ENCODE measurements around the gene SEMA5B.

SEMA5B gene

GRCh38 chr3:122982216-122983185, 45.1 kb downstream of the SEMA5B start:
- DNase-seq (ENCODE audit: low read depth), result no peak
- TF ChIP-seq, protein P1, sequence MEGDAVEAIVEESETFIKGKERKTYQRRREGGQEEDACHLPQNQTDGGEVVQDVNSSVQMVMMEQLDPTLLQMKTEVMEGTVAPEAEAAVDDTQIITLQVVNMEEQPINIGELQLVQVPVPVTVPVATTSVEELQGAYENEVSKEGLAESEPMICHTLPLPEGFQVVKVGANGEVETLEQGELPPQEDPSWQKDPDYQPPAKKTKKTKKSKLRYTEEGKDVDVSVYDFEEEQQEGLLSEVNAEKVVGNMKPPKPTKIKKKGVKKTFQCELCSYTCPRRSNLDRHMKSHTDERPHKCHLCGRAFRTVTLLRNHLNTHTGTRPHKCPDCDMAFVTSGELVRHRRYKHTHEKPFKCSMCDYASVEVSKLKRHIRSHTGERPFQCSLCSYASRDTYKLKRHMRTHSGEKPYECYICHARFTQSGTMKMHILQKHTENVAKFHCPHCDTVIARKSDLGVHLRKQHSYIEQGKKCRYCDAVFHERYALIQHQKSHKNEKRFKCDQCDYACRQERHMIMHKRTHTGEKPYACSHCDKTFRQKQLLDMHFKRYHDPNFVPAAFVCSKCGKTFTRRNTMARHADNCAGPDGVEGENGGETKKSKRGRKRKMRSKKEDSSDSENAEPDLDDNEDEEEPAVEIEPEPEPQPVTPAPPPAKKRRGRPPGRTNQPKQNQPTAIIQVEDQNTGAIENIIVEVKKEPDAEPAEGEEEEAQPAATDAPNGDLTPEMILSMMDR (IDR thresholded peaks at IDR 0.05; ENCODE audit: control insufficient read depth, insufficient read depth, low read depth, low read length, missing control alignments), result no peak
- no peak overlapping the region for H3K4me3 ChIP-seq (ENCODE audit: control insufficient read depth, low read depth, low read length)

DNA sequence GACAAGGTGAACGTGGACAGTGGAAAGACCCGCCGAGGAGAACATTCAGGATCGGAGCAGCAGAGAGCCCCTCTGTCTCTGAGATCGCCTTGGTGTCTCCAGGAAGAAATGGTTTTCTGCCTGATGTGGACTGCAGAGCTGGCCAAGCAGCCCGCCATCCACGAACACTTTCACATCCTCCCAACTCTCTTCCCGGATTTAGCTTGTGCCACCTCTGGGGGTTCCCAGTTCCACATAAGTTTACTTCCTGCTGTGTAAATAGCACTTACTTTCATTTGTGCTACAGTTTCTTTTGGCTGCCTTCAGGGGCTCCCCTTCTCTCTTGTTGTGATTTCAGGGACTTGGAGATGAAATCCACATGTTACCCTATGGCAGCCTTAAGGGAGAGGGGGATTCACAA, 48.4 kb downstream of the SEMA5B start:
- H3K4me3 ChIP-seq (ENCODE audit: control insufficient read depth, low read depth, low read length), result no peak overlapping the region
- TF ChIP-seq, protein P1 (IDR thresholded peaks at IDR 0.05; ENCODE audit: control insufficient read depth, insufficient read depth, low read depth, low read length, missing control alignments), result no peak
- no peak for DNase-seq (ENCODE audit: low read depth)

DNA sequence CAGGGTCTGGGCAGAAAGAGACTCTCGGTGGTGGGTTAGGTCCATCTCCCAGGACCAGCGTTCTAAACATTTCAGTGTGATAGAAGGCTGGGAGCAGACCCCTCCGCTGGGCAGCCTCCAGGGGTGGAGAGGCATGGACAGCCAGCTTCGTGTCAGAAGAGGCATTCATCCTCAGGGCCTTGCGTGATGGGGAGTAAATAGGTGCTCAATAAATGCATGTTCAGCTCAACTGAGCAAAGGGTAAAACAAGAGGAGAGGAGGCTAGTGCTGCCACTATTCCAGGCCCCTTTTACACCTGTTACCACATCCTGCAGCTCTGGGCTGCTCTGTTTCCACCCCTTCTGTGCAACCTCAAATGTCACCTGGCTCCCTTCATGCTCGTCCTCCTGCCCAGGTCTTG, 49.0 kb downstream of the SEMA5B start:
- no peak overlapping the region for H3K4me3 ChIP-seq (ENCODE audit: control insufficient read depth, low read depth, low read length)
- TF ChIP-seq, protein P1 (IDR thresholded peaks at IDR 0.05; ENCODE audit: control insufficient read depth, insufficient read depth, low read depth, low read length, missing control alignments), result no peak

GRCh38 chr3:122977746-122978466, 49.7 kb downstream of the SEMA5B start:
- TF ChIP-seq, protein P1 (IDR thresholded peaks at IDR 0.05; ENCODE audit: control insufficient read depth, insufficient read depth, low read depth, low read length, missing control alignments), result no peak
- no peak overlapping the region for H3K4me3 ChIP-seq (ENCODE audit: control insufficient read depth, low read depth, low read length)
- no peak for DNase-seq (ENCODE audit: low read depth)

More for the DNA sequence above, 49.0 kb downstream of the SEMA5B start:
- no peak for DNase-seq (ENCODE audit: low read depth)

GRCh38 chr3:122975924-122976293, 51.7 kb downstream of the SEMA5B start:
- H3K4me3 ChIP-seq (ENCODE audit: control insufficient read depth, low read depth, low read length), result no peak overlapping the region
- no peak for DNase-seq (ENCODE audit: low read depth)
- TF ChIP-seq, protein P1 (IDR thresholded peaks at IDR 0.05; ENCODE audit: control insufficient read depth, insufficient read depth, low read depth, low read length, missing control alignments), result no peak

DNA sequence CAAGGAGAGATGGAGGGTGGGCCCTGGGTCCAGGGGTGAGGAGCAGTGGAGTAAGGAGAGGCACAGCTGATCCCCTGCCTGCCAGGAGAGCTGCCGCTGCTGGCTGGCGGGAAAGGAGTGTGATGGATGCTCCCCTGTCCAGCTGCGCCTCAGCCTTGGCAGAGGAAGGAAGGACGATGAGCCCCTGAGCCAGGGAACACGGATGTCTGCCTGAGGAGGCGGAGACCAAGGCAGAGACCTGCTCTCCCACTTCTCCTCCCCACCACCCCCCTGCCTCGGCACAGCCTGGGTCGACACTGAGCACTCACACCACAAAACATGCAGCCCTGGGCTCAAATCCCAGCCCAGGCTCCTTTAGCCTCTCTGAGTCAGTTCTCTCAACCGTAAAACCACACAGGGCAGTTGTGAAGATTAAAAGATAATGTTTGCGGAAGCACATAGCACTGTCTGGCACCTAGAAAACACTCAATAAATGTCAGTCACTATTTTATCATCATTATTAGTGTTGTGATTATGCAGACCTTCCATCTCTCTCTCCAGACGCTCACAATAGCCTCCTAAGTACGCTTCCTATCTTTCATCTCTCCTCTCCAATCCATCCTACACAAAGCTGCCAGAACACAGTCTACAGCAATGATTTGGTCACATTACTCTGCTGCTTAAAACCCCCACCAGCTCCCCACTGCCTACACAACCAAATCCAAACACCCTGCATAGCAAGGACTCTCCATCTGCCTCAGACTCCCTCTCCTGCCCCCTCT, 52.2 kb downstream of the SEMA5B start:
- TF ChIP-seq, protein P1 (IDR thresholded peaks at IDR 0.05; ENCODE audit: control insufficient read depth, insufficient read depth, low read depth, low read length, missing control alignments), result no peak
- H3K4me3 ChIP-seq (ENCODE audit: control insufficient read depth, low read depth, low read length), result no peak overlapping the region
- DNase-seq (ENCODE audit: low read depth), result peak; percentile 10
